Liver (tissue), 9 donors: ENCODE results near the gene SGK1. TPM values are rescaled to one million over a fixed set of nuclear protein-coding genes. Genes with fewer than 3 reads are reported as not detected.
"Not testable (repeated sequence)": the region's sequence is repeated elsewhere in the genome, so short reads cannot be mapped to it uniquely, and the experiment has no call there.

ENCODE experiments used
- DNase-seq: peaks from one replicate; pipeline ENCODE4 v3.0.0-alpha.2; 2017; ENCODE audit warnings: low spot score
- H3K27ac ChIP-seq, 2 donors: one replicate each; pipeline ENCODE4 v1.7.0; 2013; ENCODE audit warnings: inconsistent platforms in 2 of 2, low read length in 2 of 2, control low read depth in 1 of 2, low read depth in 1 of 2, mild to moderate bottlenecking in 1 of 2
- H3K27me3 ChIP-seq, 4 donors: one replicate each; pipeline versions ENCODE4 v1.6.1 to v1.7.0; 2013; ENCODE audit warnings: low read length in 3 of 4, inconsistent platforms in 1 of 4, mild to moderate bottlenecking in 1 of 4, moderate library complexity in 1 of 4; ENCODE audit not compliant: control insufficient read depth in 4 of 4, insufficient read depth in 4 of 4
- H3K36me3 ChIP-seq, 4 donors: one replicate each; pipeline versions ENCODE4 v1.6.1 to v1.7.0; 2013; ENCODE audit warnings: low read length in 3 of 4, mild to moderate bottlenecking in 3 of 4, low read depth in 1 of 4, moderate library complexity in 1 of 4; ENCODE audit not compliant: control insufficient read depth in 4 of 4, insufficient read depth in 3 of 4
- H3K4me1 ChIP-seq, 4 donors: one replicate each; pipeline versions ENCODE4 v1.6.1 to v1.7.0; 2013; ENCODE audit warnings: low read length in 3 of 4, mild to moderate bottlenecking in 3 of 4, moderate library complexity in 1 of 4; ENCODE audit not compliant: control insufficient read depth in 4 of 4, insufficient read depth in 4 of 4
- H3K4me3 ChIP-seq, 3 donors: one replicate each; pipeline versions ENCODE4 v1.6.1 to v1.7.0; 2013; ENCODE audit warnings: low read length in 3 of 3, control low read depth in 1 of 3, low read depth in 1 of 3, mild to moderate bottlenecking in 1 of 3
- H3K9ac ChIP-seq, 2 donors: one replicate each; pipeline ENCODE4 v1.7.0; 2013; ENCODE audit warnings: low read length in 2 of 2, mild to moderate bottlenecking in 2 of 2, moderate library complexity in 2 of 2, control low read depth in 1 of 2, low read depth in 1 of 2
- H3K9me3 ChIP-seq, 4 donors: one replicate each; pipeline versions ENCODE4 v1.6.1 to v1.7.0; 2013; ENCODE audit warnings: low read length in 3 of 4; ENCODE audit not compliant: control insufficient read depth in 4 of 4
- CTCF ChIP-seq: fragments of 150-350 bp; IDR thresholded peaks from 2 replicates; pipeline ENCODE4 v1.5.1; 2017; ENCODE audit warnings: improper control_type of control experiment, low read depth, low read length; ENCODE audit not compliant: missing input control
- FOXA1 ChIP-seq: IDR thresholded peaks from 2 replicates; pipeline ENCODE4 v1.6.1; 2016; ENCODE audit warnings: antibody characterized with exemption
- HNF4A ChIP-seq, 2 donors: conservative IDR thresholded peaks; 2 replicates each; pipeline ENCODE4 v1.6.1; 2016; ENCODE audit warnings: antibody characterized with exemption in 2 of 2, mild to moderate bottlenecking in 2 of 2
- HNF4G ChIP-seq: IDR thresholded peaks from 2 replicates; pipeline ENCODE4 v1.6.1; 2016; ENCODE audit warnings: antibody characterized with exemption
- MAX ChIP-seq: IDR thresholded peaks from 2 replicates; pipeline ENCODE4 v1.6.1; 2016; ENCODE audit warnings: antibody characterized with exemption
- RAD21 ChIP-seq, 2 donors: IDR thresholded peaks; 2 replicates each; pipeline ENCODE4 v1.6.1; 2016; ENCODE audit warnings: antibody characterized with exemption in 2 of 2, mild to moderate bottlenecking in 2 of 2
- REST ChIP-seq: IDR thresholded peaks from 2 replicates; pipeline ENCODE4 v1.6.1; 2016; ENCODE audit warnings: antibody characterized with exemption, mild to moderate bottlenecking
- SP1 ChIP-seq: IDR thresholded peaks from 2 replicates; pipeline ENCODE4 v1.6.1; 2018; ENCODE audit warnings: antibody characterized with exemption, mild to moderate bottlenecking
- TAF1 ChIP-seq: conservative IDR thresholded peaks from 2 replicates; pipeline ENCODE4 v1.6.1; 2016; ENCODE audit warnings: antibody characterized with exemption, mild to moderate bottlenecking
- WGBS: extraction: QIAGEN DNeasy Blood & Tissue Kit; methylation state at CpG from one replicate; pipeline ENCODE4 v1.1.7; 2013; 5-methylcytosine and 5-hydroxymethylcytosine counted together
- polyA plus RNA-seq, 2 donors: library from polyadenylated mRNA; stranded (reverse) in 1 of 2; unstranded in 1 of 2; fragments of 200-250 nt in 1 of 2; fragments of >200 nt in 1 of 2; fragmentation: Nextera tagmentation in 1 of 2; extraction: Ambion mirVana in 1 of 2; gene quantifications; one replicate each; pipeline versions ENCODE4 v1.2.1 to v1.2.3, GENCODE V29; 2013 to 2015
- total RNA-seq, 2 donors: library from RNA; depleted of rRNA; stranded (reverse); fragments of >200 nt; gene quantifications; one replicate each; pipeline ENCODE4 v1.2.3, GENCODE V29; 2014
- donor health status: healthy.
- donor health status: healthy.
- donor health status: healthy.
- donor health status: healthy.
- donor health status: healthy.

Gene SGK1
- total and polyA plus RNA-seq, 4 donors, result 28.0 to 113 (median 35.4) TPM

GRCh38 chr6:134322216-134322615 is 4.3 kb upstream of the SGK1 start:
- H3K9me3 ChIP-seq, result peaks cover 0 to 3% (median 3%) of the 10 kb centered on the region in 4 donors
- 89% methylated on average over 2 of the region's 2 CpGs for WGBS
- H3K36me3 ChIP-seq, result no peaks in the 10 kb centered on the region
- DNase-seq, result no peak
- H3K27ac ChIP-seq, result no peak overlapping the region
- no peak overlapping the region for H3K4me3 ChIP-seq
- H3K4me1 ChIP-seq, result peaks cover 0 to 10% (median 6%) of the 10 kb centered on the region in 4 donors
- H3K27me3 ChIP-seq, result no peaks in the 10 kb centered on the region
- TF ChIP-seq HNF4A (conservative IDR thresholded peaks at IDR 0.05) (no peak), RAD21 (IDR thresholded peaks at IDR 0.05) (no peak), MAX (no peak), SP1 (no peak), REST (no peak), HNF4G (no peak), FOXA1 (no peak), TAF1 (no peak)
- no peak overlapping the region for H3K9ac ChIP-seq

DNA sequence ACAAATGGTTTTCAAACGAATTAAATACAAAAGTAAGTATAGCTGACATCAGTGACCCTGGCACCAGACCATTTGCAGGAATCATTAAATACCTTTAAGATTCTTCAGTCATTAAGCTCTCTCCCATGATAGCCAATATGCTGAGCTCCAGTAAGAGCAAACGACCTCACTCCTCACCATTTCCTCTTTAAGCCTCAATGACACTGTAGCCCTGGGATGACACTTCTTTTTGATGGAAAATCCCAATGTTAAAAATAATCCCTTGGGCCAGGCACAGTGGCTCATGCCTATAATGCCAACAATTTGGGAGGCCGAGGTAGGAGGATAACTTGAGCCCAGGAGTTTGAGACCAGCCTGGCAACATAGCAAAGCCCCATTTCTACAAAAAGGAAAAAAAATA is 3.3 kb upstream of the SGK1 start:
- no peak overlapping the region for H3K9ac ChIP-seq
- TF ChIP-seq CTCF, result no peak
- TF ChIP-seq RAD21 (IDR thresholded peaks at IDR 0.05), result no peak
- no peak for TF ChIP-seq TAF1
- H3K36me3 ChIP-seq, result no peaks in the 10 kb centered on the region
- WGBS, result 80% methylated on average over 3 of the region's 3 CpGs
- DNase-seq, result no peak
- H3K27me3 ChIP-seq, result no peaks in the 10 kb centered on the region
- peaks cover 0 to 3% (median 3%) of the 10 kb centered on the region in 4 donors for H3K9me3 ChIP-seq
- no peak overlapping the region for H3K27ac ChIP-seq
- H3K4me3 ChIP-seq, result no peak overlapping the region
- H3K4me1 ChIP-seq, result peaks cover 0 to 12% (median 7%) of the 10 kb centered on the region in 4 donors

GRCh38 chr6:134319686-134320085 is 1.8 kb upstream of the SGK1 start:
- H3K4me1 ChIP-seq, result peaks cover 0 to 12% (median 7%) of the 10 kb centered on the region in 4 donors
- not testable (repeated sequence) for H3K9ac ChIP-seq, H3K4me3 ChIP-seq, H3K27me3 ChIP-seq, H3K9me3 ChIP-seq, DNase-seq, H3K36me3 ChIP-seq, H3K27ac ChIP-seq
- WGBS, result 78% methylated on average over 2 of the region's 2 CpGs
